DOHH2 (cell line): ENCODE results near the gene PNP.

Experiments used
- H3F3A ChIP-seq: fragments of 200-600 bp; sonication (generic), shearing (Covaris generic); 2 replicates; pipeline ENCODE4 v1.6.0; 2016; ENCODE audit warnings: antibody characterized with exemption, mild to moderate bottlenecking; ENCODE audit not compliant: control insufficient read depth, insufficient read depth
- H3K27ac ChIP-seq: fragments of 200-600 bp; sonication (generic); 2 replicates; pipeline ENCODE4 v1.5.1; 2014; ENCODE audit warnings: low read depth, mild to moderate bottlenecking, low read length, moderate library complexity
- H3K27me3 ChIP-seq: fragments of 200-600 bp; sonication (generic); 2 replicates; pipeline ENCODE4 v1.6.1; 2014; ENCODE audit warnings: mild to moderate bottlenecking, low read length, mixed read lengths; ENCODE audit not compliant: control insufficient read depth
- H3K36me3 ChIP-seq: fragments of 200-600 bp; sonication (generic); 2 replicates; pipeline ENCODE4 v1.6.1; 2014; ENCODE audit warnings: mild to moderate bottlenecking, low read length, moderate library complexity, mixed read lengths; ENCODE audit not compliant: control insufficient read depth
- H3K4me1 ChIP-seq: fragments of 200-600 bp; sonication (generic); 2 replicates; pipeline ENCODE4 v1.6.1; 2014; ENCODE audit warnings: mild to moderate bottlenecking, low read length, mixed read lengths; ENCODE audit not compliant: control insufficient read depth
- H3K4me2 ChIP-seq: fragments of 200-600 bp; sonication (generic); 2 replicates; pipeline ENCODE4 v1.6.0; 2014; ENCODE audit warnings: mild to moderate bottlenecking, low read length, moderate library complexity
- H3K4me3 ChIP-seq: fragments of 200-600 bp; sonication (generic); 2 replicates; pipeline ENCODE4 v1.5.1; 2014; ENCODE audit warnings: mild to moderate bottlenecking, low read length, mixed read lengths
- H3K79me2 ChIP-seq: fragments of 200-600 bp; sonication (generic); 2 replicates; pipeline ENCODE4 v1.6.1; 2014; ENCODE audit warnings: mild to moderate bottlenecking, low read length, mixed read lengths; ENCODE audit not compliant: control insufficient read depth
- H3K9me2 ChIP-seq: fragments of 200-600 bp; sonication (generic); replicated peaks from 2 replicates; pipeline ENCODE4 v1.6.1; 2014; ENCODE audit warnings: mild to moderate bottlenecking, low read length, mixed read lengths; ENCODE audit not compliant: control insufficient read depth
- H3K9me3 ChIP-seq: fragments of 200-600 bp; sonication (generic); 2 replicates; pipeline ENCODE4 v1.6.1; 2014; ENCODE audit warnings: antibody characterized with exemption, low read length, mixed read lengths; ENCODE audit not compliant: control insufficient read depth, insufficient read depth
- H4K20me1 ChIP-seq: fragments of 200-600 bp; sonication (generic); 2 replicates; pipeline ENCODE4 v1.6.0; 2014; ENCODE audit warnings: low read depth, mild to moderate bottlenecking, antibody characterized with exemption, low read length, moderate library complexity; ENCODE audit not compliant: control insufficient read depth, insufficient read depth
- EZH2phosphoT487 ChIP-seq: fragments of 200-600 bp; sonication (generic); IDR thresholded peaks from 2 replicates; pipeline ENCODE4 v1.6.1; 2017; ENCODE audit warnings: borderline replicate concordance, mild to moderate bottlenecking, antibody characterized with exemption, low read length, moderate library complexity, mixed read lengths
- TF ChIP-seq, protein P1 (sequence below): fragments of 200-600 bp; sonication (generic); IDR thresholded peaks from one replicate; pipeline ENCODE4 v1.5.1; 2014; ENCODE audit warnings: antibody characterized with exemption, mild to moderate bottlenecking, low read depth, low read length; ENCODE audit not compliant: poor library complexity, severe bottlenecking

The PNP gene

DNA sequence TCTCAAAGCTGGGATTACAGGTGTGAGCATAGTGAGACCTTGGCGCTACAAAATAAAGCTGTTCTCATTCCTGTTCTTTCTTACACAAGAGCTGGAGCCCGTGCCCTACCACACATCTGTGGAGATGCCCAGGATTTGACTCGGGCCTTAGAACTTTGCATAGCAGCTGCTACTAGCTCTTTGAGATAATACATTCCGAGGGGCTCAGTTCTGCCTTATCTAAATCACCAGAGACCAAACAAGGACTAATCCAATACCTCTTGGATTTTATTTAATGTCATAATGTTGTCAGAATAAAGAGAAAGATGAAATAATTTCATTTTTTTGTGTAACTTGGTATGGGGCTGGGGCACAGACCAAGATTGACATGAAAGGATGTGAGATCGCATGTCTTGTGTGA lies 7.6 kb downstream of the PNP start:
- Histone ChIP-seq H3K4me2 (peak overlapping the region; percentile 49), H3K27ac (peak overlapping the region; percentile 50), H3K79me2 (peaks cover 30% of the 10 kb centered on the region), H3K4me1 (peaks cover 36% of the 10 kb centered on the region), H3K36me3 (peaks cover 80% of the 10 kb centered on the region), H3K4me3 (peak overlapping the region; percentile 18; the same call in 1 of the 2 replicates), H3K9me3 (no peaks in the 10 kb centered on the region), H3F3A (peaks cover 34% of the 10 kb centered on the region), H4K20me1 (peaks cover 18% of the 10 kb centered on the region), H3K9me2 (no peaks in the 10 kb centered on the region), H3K27me3 (no peaks in the 10 kb centered on the region)
- TF ChIP-seq, protein P1, sequence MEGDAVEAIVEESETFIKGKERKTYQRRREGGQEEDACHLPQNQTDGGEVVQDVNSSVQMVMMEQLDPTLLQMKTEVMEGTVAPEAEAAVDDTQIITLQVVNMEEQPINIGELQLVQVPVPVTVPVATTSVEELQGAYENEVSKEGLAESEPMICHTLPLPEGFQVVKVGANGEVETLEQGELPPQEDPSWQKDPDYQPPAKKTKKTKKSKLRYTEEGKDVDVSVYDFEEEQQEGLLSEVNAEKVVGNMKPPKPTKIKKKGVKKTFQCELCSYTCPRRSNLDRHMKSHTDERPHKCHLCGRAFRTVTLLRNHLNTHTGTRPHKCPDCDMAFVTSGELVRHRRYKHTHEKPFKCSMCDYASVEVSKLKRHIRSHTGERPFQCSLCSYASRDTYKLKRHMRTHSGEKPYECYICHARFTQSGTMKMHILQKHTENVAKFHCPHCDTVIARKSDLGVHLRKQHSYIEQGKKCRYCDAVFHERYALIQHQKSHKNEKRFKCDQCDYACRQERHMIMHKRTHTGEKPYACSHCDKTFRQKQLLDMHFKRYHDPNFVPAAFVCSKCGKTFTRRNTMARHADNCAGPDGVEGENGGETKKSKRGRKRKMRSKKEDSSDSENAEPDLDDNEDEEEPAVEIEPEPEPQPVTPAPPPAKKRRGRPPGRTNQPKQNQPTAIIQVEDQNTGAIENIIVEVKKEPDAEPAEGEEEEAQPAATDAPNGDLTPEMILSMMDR = no peak
- no peak for TF ChIP-seq EZH2phosphoT487

DNA sequence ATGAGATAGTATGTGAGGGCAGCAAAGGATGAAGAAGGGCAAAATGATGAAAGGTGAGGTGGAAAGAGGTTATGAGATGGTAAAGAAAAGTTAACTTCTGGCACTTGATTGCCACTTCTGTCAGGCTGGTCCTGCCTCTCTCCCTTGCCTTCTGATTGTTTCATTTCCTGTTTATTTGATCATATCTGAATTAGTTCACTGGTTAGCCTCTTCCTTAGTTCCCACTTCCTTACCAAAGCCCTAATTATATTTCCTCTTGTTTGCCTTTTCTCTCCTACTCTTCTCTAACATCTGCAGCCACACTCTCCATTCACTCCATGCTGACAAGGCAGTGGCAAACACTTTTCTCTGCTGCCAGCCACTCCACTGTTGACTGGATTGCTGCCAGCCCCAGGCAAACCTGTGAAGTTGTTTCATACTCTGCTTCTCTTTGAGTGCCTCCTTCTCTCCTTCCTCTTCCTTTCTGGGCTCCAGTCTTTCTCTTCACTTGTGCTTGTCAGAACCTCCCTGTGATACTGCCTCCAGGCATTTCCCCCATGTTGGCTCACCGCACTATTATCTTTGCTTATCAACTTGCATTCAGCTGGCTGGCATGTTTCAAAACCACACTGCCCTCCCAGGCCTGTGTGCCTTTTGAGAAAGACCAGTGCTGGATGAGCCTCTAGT lies 8.1 kb downstream of the PNP start:
- Histone ChIP-seq H3K4me3 (peak overlapping the region; percentile 18; the same call in 1 of the 2 replicates), H3K79me2 (peaks cover 24% of the 10 kb centered on the region), H3K36me3 (peaks cover 74% of the 10 kb centered on the region), H3K9me3 (no peaks in the 10 kb centered on the region), H3K27ac (peak overlapping the region; percentile 50), H3F3A (peaks cover 34% of the 10 kb centered on the region), H3K27me3 (no peaks in the 10 kb centered on the region), H3K4me2 (peak overlapping the region; percentile 49), H4K20me1 (peaks cover 12% of the 10 kb centered on the region), H3K9me2 (no peaks in the 10 kb centered on the region), H3K4me1 (peaks cover 31% of the 10 kb centered on the region)
- TF ChIP-seq, protein P1 = no peak
- no peak for TF ChIP-seq EZH2phosphoT487

DNA sequence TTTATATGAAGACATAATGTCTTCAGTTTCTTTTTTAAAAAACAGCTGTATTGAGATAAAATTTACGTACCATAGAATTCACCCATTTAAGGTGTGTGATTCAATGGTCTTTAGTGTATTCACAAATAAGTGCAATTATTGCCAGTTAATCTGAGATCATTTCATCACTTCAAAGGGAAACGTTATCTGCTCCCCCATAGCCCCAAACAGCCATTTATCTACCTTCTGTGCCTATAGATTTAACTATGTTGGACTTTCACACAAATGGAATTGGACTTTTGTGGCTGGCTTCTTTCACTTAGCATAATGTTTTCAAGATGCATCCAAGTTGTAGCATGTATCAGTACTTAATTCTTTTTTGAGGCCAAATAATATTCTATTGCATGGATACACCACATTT lies 9.7 kb downstream of the PNP start:
- Histone ChIP-seq H3K4me2 (no peak overlapping the region), H3K4me1 (peaks cover 30% of the 10 kb centered on the region), H3K9me2 (no peaks in the 10 kb centered on the region), H4K20me1 (peaks cover 10% of the 10 kb centered on the region), H3K27ac (no peak overlapping the region), H3K4me3 (no peak overlapping the region), H3K27me3 (no peaks in the 10 kb centered on the region), H3K9me3 (no peaks in the 10 kb centered on the region), H3K79me2 (peaks cover 10% of the 10 kb centered on the region), H3F3A (peaks cover 34% of the 10 kb centered on the region), H3K36me3 (peaks cover 58% of the 10 kb centered on the region)
- no peak for TF ChIP-seq EZH2phosphoT487
- TF ChIP-seq, protein P1 = no peak
